Endothelial cell (in vitro differentiated cells): Measurements from ENCODE around the gene PRRC1. TPM values are rescaled to one million over a fixed set of nuclear protein-coding genes. Genes with fewer than 3 reads are reported as not detected.

Experiments
- DNase-seq: peaks from one replicate; pipeline ENCODE4 v3.0.0; 2021; ENCODE audit warnings: low spot score
- H3K27ac Mint-ChIP-seq: one replicate; pipeline ENCODE4 v1.8.0; 2021; ENCODE audit warnings: mixed read lengths, inconsistent platforms; ENCODE audit not compliant: unreplicated experiment
- H3K27me3 Mint-ChIP-seq: one replicate; pipeline ENCODE4 v1.8.0; 2021; ENCODE audit warnings: mild to moderate bottlenecking, moderate library complexity, mixed read lengths, inconsistent platforms; ENCODE audit not compliant: unreplicated experiment
- H3K36me3 Mint-ChIP-seq: one replicate; pipeline ENCODE4 v1.8.0; 2021; ENCODE audit warnings: mild to moderate bottlenecking, low read depth, mixed read lengths, inconsistent platforms; ENCODE audit not compliant: unreplicated experiment
- H3K4me1 Mint-ChIP-seq: one replicate; pipeline ENCODE4 v1.8.0; 2021; ENCODE audit warnings: mild to moderate bottlenecking, mixed read lengths, inconsistent platforms; ENCODE audit not compliant: unreplicated experiment
- H3K4me3 Mint-ChIP-seq: one replicate; pipeline ENCODE4 v1.8.0; 2021; ENCODE audit warnings: mild to moderate bottlenecking, mixed read lengths, inconsistent platforms; ENCODE audit not compliant: unreplicated experiment
- H3K9me3 Mint-ChIP-seq: one replicate; pipeline ENCODE4 v1.8.0; 2021; ENCODE audit warnings: mixed read lengths, inconsistent platforms; ENCODE audit not compliant: unreplicated experiment
- CTCF ChIP-seq: fragments of 200-600 bp; sonication (generic); IDR thresholded peaks from one replicate; pipeline ENCODE4 v1.5.0; 2021; ENCODE audit warnings: antibody characterized with exemption; ENCODE audit not compliant: unreplicated experiment
- total RNA-seq: library from RNA; stranded (reverse); fragmentation: NEBNext Ultra II Directional; extraction: Animal tissue kit (Norgen Biotek cat#: 25700); gene quantifications from one replicate; pipeline ENCODE4 v1.2.1, GENCODE V29; 2021; ENCODE audit not compliant: unreplicated experiment

The PRRC1 gene
- total RNA-seq, 1 donor from 2014 or later = 61.1 TPM

GRCh38 chr5:127588368-127588767, 70.9 kb downstream of the PRRC1 start:
- H3K27me3 Mint-ChIP-seq = no peaks in the 10 kb centered on the region
- DNase-seq = no peak
- no peaks in the 10 kb centered on the region for H3K36me3 Mint-ChIP-seq
- no peak overlapping the region for H3K27ac Mint-ChIP-seq
- peaks cover 5% of the 10 kb centered on the region for H3K4me1 Mint-ChIP-seq
- no peak for TF ChIP-seq CTCF
- no peaks in the 10 kb centered on the region for H3K9me3 Mint-ChIP-seq
- no peak overlapping the region for H3K4me3 Mint-ChIP-seq

- Mint-ChIP-seq H3K4me3 (no peak overlapping the region), H3K9me3 (no peaks in the 10 kb centered on the region), H3K4me1 (peaks cover 5% of the 10 kb centered on the region), H3K36me3 (no peaks in the 10 kb centered on the region), H3K27me3 (no peaks in the 10 kb centered on the region), H3K27ac (no peak overlapping the region)
- no peak for DNase-seq
- TF ChIP-seq CTCF = no peak
These were observed 72.0 kb downstream of the PRRC1 start for GRCh38 chr5:127589309-127590030.

- peaks cover 5% of the 10 kb centered on the region for H3K4me1 Mint-ChIP-seq
- H3K27me3 Mint-ChIP-seq = no peaks in the 10 kb centered on the region
- H3K36me3 Mint-ChIP-seq = no peaks in the 10 kb centered on the region
- no peak for TF ChIP-seq CTCF
- no peak for DNase-seq
- H3K4me3 Mint-ChIP-seq = no peak overlapping the region
- H3K27ac Mint-ChIP-seq = no peak overlapping the region
- no peaks in the 10 kb centered on the region for H3K9me3 Mint-ChIP-seq
These were observed 72.8 kb downstream of the PRRC1 start for GRCh38 chr5:127590156-127590722.

- Mint-ChIP-seq H3K4me1 (peaks cover 22% of the 10 kb centered on the region), H3K27ac (no peak overlapping the region), H3K4me3 (no peak overlapping the region), H3K36me3 (no peaks in the 10 kb centered on the region), H3K9me3 (no peaks in the 10 kb centered on the region), H3K27me3 (peaks cover 3% of the 10 kb centered on the region)
- no peak for DNase-seq
- no peak for TF ChIP-seq CTCF
These were observed 78.3 kb downstream of the PRRC1 start for GRCh38 chr5:127595484-127596368.
